B cell (primary cell): Measurements from ENCODE around the gene JAML.

Experiments used
- CTCF ChIP-seq: fragments of 200-600 bp; IDR thresholded peaks from one replicate; pipeline ENCODE4 v1.8.0; 2022; ENCODE audit warnings: antibody characterized with exemption, mild to moderate bottlenecking
- EZH2 ChIP-seq: IDR thresholded peaks from 2 replicates; pipeline ENCODE4 v1.6.1; 2012; ENCODE audit warnings: borderline replicate concordance, low read depth, mild to moderate bottlenecking, moderate library complexity, low read length; ENCODE audit not compliant: insufficient read depth, poor library complexity, severe bottlenecking

GRCh38 chr11:118148240-118148639 is 76.6 kb downstream of the JAML start:
- TF ChIP-seq CTCF (no peak), EZH2 (no peak)
